ENCODE measurements around the gene NEU4.

NEU4 gene

GRCh38 chr2:241768850-241769249 is 40.1 kb upstream of the NEU4 start:
- Histone ChIP-seq H3K27ac (ENCODE audit: low read depth, low read length, severe bottlenecking) (no peak overlapping the region), H3K36me3 (ENCODE audit: control insufficient read depth, insufficient read depth, low read length) (no peaks in the 10 kb centered on the region), H3K4me1 (ENCODE audit: control insufficient read depth, insufficient read depth, low read length, poor library complexity, severe bottlenecking) (no peaks in the 10 kb centered on the region), H3K4me3 (ENCODE audit: extremely low read depth, insufficient read depth, low read length, poor library complexity, severe bottlenecking) (no peak overlapping the region), H3K9me3 (ENCODE audit: control insufficient read depth, low read length) (no peaks in the 10 kb centered on the region)
- 94 to 97% methylated on average over 9 to 11 of the region's 11 CpGs for WGBS, 2 experiments (ENCODE audit: insufficient coverage in 2 of 2)

- H3K4me3 ChIP-seq (ENCODE audit: extremely low read depth, insufficient read depth, low read length, poor library complexity, severe bottlenecking) = no peak overlapping the region
- no peak overlapping the region for H3K27ac ChIP-seq (ENCODE audit: low read depth, low read length, severe bottlenecking)
- no peaks in the 10 kb centered on the region for H3K9me3 ChIP-seq (ENCODE audit: control insufficient read depth, low read length)
- H3K36me3 ChIP-seq (ENCODE audit: control insufficient read depth, insufficient read depth, low read length) = no peaks in the 10 kb centered on the region
- H3K4me1 ChIP-seq (ENCODE audit: control insufficient read depth, insufficient read depth, low read length, poor library complexity, severe bottlenecking) = no peaks in the 10 kb centered on the region
- WGBS, 2 experiments (ENCODE audit: insufficient coverage in 2 of 2) = 95% methylated on average over 13 of the region's 13 CpGs
Observed at GRCh38 chr2:241769819-241770184, 39.2 kb upstream of the NEU4 start.

GRCh38 chr2:241770185-241770935 is 38.6 kb upstream of the NEU4 start:
- Histone ChIP-seq H3K9me3 (ENCODE audit: control insufficient read depth, low read length) (no peaks in the 10 kb centered on the region), H3K27ac (ENCODE audit: low read depth, low read length, severe bottlenecking) (peak overlapping the region; percentile 29), H3K4me1 (ENCODE audit: control insufficient read depth, insufficient read depth, low read length, poor library complexity, severe bottlenecking) (no peaks in the 10 kb centered on the region), H3K4me3 (ENCODE audit: extremely low read depth, insufficient read depth, low read length, poor library complexity, severe bottlenecking) (no peak overlapping the region), H3K36me3 (ENCODE audit: control insufficient read depth, insufficient read depth, low read length) (no peaks in the 10 kb centered on the region)
- WGBS, 2 experiments (ENCODE audit: insufficient coverage in 2 of 2) = 87 to 88% methylated on average over 24 to 26 of the region's 27 CpGs

- no peak overlapping the region for H3K4me3 ChIP-seq (ENCODE audit: extremely low read depth, insufficient read depth, low read length, poor library complexity, severe bottlenecking)
- no peaks in the 10 kb centered on the region for H3K4me1 ChIP-seq (ENCODE audit: control insufficient read depth, insufficient read depth, low read length, poor library complexity, severe bottlenecking)
- H3K36me3 ChIP-seq (ENCODE audit: control insufficient read depth, insufficient read depth, low read length) = no peaks in the 10 kb centered on the region
- no peaks in the 10 kb centered on the region for H3K9me3 ChIP-seq (ENCODE audit: control insufficient read depth, low read length)
- no peak overlapping the region for H3K27ac ChIP-seq (ENCODE audit: low read depth, low read length, severe bottlenecking)
- 97 to 98% methylated on average over 12 of the region's 12 CpGs for WGBS, 2 experiments (ENCODE audit: insufficient coverage in 2 of 2)
Observed at GRCh38 chr2:241770936-241771285, 38.1 kb upstream of the NEU4 start.

GRCh38 chr2:241771286-241772062 is 37.5 kb upstream of the NEU4 start:
- no peak overlapping the region for H3K27ac ChIP-seq (ENCODE audit: low read depth, low read length, severe bottlenecking)
- H3K36me3 ChIP-seq (ENCODE audit: control insufficient read depth, insufficient read depth, low read length) = no peaks in the 10 kb centered on the region
- WGBS, 2 experiments (ENCODE audit: insufficient coverage in 2 of 2) = 85 to 91% methylated on average over 36 of the region's 38 CpGs
- H3K9me3 ChIP-seq (ENCODE audit: control insufficient read depth, low read length) = no peaks in the 10 kb centered on the region
- H3K4me3 ChIP-seq (ENCODE audit: extremely low read depth, insufficient read depth, low read length, poor library complexity, severe bottlenecking) = no peak overlapping the region
- H3K4me1 ChIP-seq (ENCODE audit: control insufficient read depth, insufficient read depth, low read length, poor library complexity, severe bottlenecking) = no peaks in the 10 kb centered on the region

GRCh38 chr2:241772063-241772499 is 36.9 kb upstream of the NEU4 start:
- H3K27ac ChIP-seq (ENCODE audit: low read depth, low read length, severe bottlenecking) = no peak overlapping the region
- no peaks in the 10 kb centered on the region for H3K36me3 ChIP-seq (ENCODE audit: control insufficient read depth, insufficient read depth, low read length)
- 85 to 100% methylated on average over 4 of the region's 9 CpGs for WGBS, 2 experiments (ENCODE audit: insufficient coverage in 2 of 2)
- H3K9me3 ChIP-seq (ENCODE audit: control insufficient read depth, low read length) = no peaks in the 10 kb centered on the region
- H3K4me3 ChIP-seq (ENCODE audit: extremely low read depth, insufficient read depth, low read length, poor library complexity, severe bottlenecking) = no peak overlapping the region
- no peaks in the 10 kb centered on the region for H3K4me1 ChIP-seq (ENCODE audit: control insufficient read depth, insufficient read depth, low read length, poor library complexity, severe bottlenecking)

- Histone ChIP-seq H3K9me3 (ENCODE audit: control insufficient read depth, low read length) (no peaks in the 10 kb centered on the region), H3K27ac (ENCODE audit: low read depth, low read length, severe bottlenecking) (no peak overlapping the region), H3K4me3 (ENCODE audit: extremely low read depth, insufficient read depth, low read length, poor library complexity, severe bottlenecking) (no peak overlapping the region), H3K4me1 (ENCODE audit: control insufficient read depth, insufficient read depth, low read length, poor library complexity, severe bottlenecking) (no peaks in the 10 kb centered on the region), H3K36me3 (ENCODE audit: control insufficient read depth, insufficient read depth, low read length) (no peaks in the 10 kb centered on the region)
- 91 to 94% methylated on average over 21 to 29 of the region's 29 CpGs for WGBS, 2 experiments (ENCODE audit: insufficient coverage in 2 of 2)
Observed at GRCh38 chr2:241773511-241774418, 35.2 kb upstream of the NEU4 start.

- WGBS, 2 experiments (ENCODE audit: insufficient coverage in 2 of 2) = 91% methylated on average over 26 to 39 of the region's 40 CpGs
- Histone ChIP-seq H3K4me1 (ENCODE audit: control insufficient read depth, insufficient read depth, low read length, poor library complexity, severe bottlenecking) (no peaks in the 10 kb centered on the region), H3K9me3 (ENCODE audit: control insufficient read depth, low read length) (no peaks in the 10 kb centered on the region), H3K4me3 (ENCODE audit: extremely low read depth, insufficient read depth, low read length, poor library complexity, severe bottlenecking) (no peak overlapping the region), H3K27ac (ENCODE audit: low read depth, low read length, severe bottlenecking) (no peak overlapping the region), H3K36me3 (ENCODE audit: control insufficient read depth, insufficient read depth, low read length) (no peaks in the 10 kb centered on the region)
Observed at GRCh38 chr2:241774419-241775222, 34.4 kb upstream of the NEU4 start.

GRCh38 chr2:241775223-241776177 is 33.5 kb upstream of the NEU4 start:
- WGBS, 2 experiments (ENCODE audit: insufficient coverage in 2 of 2) = 87 to 91% methylated on average over 28 to 31 of the region's 34 CpGs
- Histone ChIP-seq H3K4me1 (ENCODE audit: control insufficient read depth, insufficient read depth, low read length, poor library complexity, severe bottlenecking) (no peaks in the 10 kb centered on the region), H3K36me3 (ENCODE audit: control insufficient read depth, insufficient read depth, low read length) (no peaks in the 10 kb centered on the region), H3K4me3 (ENCODE audit: extremely low read depth, insufficient read depth, low read length, poor library complexity, severe bottlenecking) (no peak overlapping the region), H3K27ac (ENCODE audit: low read depth, low read length, severe bottlenecking) (no peak overlapping the region), H3K9me3 (ENCODE audit: control insufficient read depth, low read length) (peaks cover 1% of the 10 kb centered on the region)
